OCI-LY3 (cell line): ENCODE data around the gene ISG15.

Source experiments
- H2AFZ ChIP-seq: fragments of 200-600, 300-600 bp; shearing (Covaris generic); 2 replicates; pipeline ENCODE4 v1.6.0; 2014; ENCODE audit warnings: antibody characterized with exemption, low read depth, low read length
- H3K27ac ChIP-seq: fragments of 200-600, 300-600 bp; sonication (generic); 2 replicates; pipeline ENCODE4 v1.5.1; 2014; ENCODE audit warnings: mild to moderate bottlenecking, low read length, moderate library complexity, mixed read lengths
- H3K27me3 ChIP-seq: fragments of 200-600, 300-600 bp; sonication (generic); 2 replicates; pipeline ENCODE4 v1.6.1; 2014; ENCODE audit warnings: low read depth, low read length, mixed read lengths
- H3K36me3 ChIP-seq: fragments of 200-600, 300-600 bp; sonication (generic); replicated peaks from 2 replicates; pipeline ENCODE3; 2014; ENCODE audit warnings: low read depth, low read length, mixed read lengths
- H3K4me1 ChIP-seq: fragments of 300-600, 200-600 bp; sonication (generic); 2 replicates; pipeline ENCODE4 v1.6.1; 2014; ENCODE audit warnings: low read length, mixed read lengths
- H3K4me2 ChIP-seq: fragments of 200-600, 300-600 bp; sonication (generic); 2 replicates; pipeline ENCODE4 v1.6.1; 2014; ENCODE audit warnings: low read length, mixed read lengths
- H3K4me3 ChIP-seq: fragments of 300-600, 200-600 bp; sonication (generic); 2 replicates; pipeline ENCODE4 v1.5.1; 2014; ENCODE audit warnings: antibody characterized with exemption, mild to moderate bottlenecking, low read length, moderate library complexity
- H3K79me2 ChIP-seq: fragments of 300-600, 200-600 bp; shearing (Covaris generic); 2 replicates; pipeline ENCODE4 v1.6.1; 2014; ENCODE audit warnings: mild to moderate bottlenecking, low read length, mixed read lengths
- H3K9ac ChIP-seq: fragments of 300-600, 200-600 bp; shearing (Covaris generic); 2 replicates; pipeline ENCODE4 v1.6.0; 2014; ENCODE audit warnings: mild to moderate bottlenecking, low read length, moderate library complexity
- H3K9me3 ChIP-seq: fragments of 200-600, 300-600 bp; shearing (Covaris generic); 2 replicates; pipeline ENCODE4 v1.6.1; 2014; ENCODE audit warnings: low read length, mixed read lengths; ENCODE audit not compliant: insufficient read depth
- H4K20me1 ChIP-seq: fragments of 200-600, 300-600 bp; sonication (generic); 2 replicates; pipeline ENCODE4 v1.6.1; 2016; ENCODE audit warnings: low read length, mixed read lengths; ENCODE audit not compliant: insufficient read depth
- CTCF ChIP-seq: fragments of 200-600, 300-600 bp; sonication (generic); IDR thresholded peaks from 2 replicates; pipeline ENCODE4 v1.5.1; 2014; ENCODE audit warnings: antibody characterized with exemption, low read length, low read depth
- EZH2phosphoT487 ChIP-seq: fragments of 200-600 bp; shearing (Covaris generic); IDR thresholded peaks from 2 replicates; pipeline ENCODE4 v1.6.1; 2018; ENCODE audit warnings: antibody characterized with exemption, mixed run types, low read depth

Gene ISG15

GRCh38 chr1:1041873-1042272 is 28.6 kb downstream of the ISG15 start:
- Histone ChIP-seq H4K20me1 (peaks cover 6% of the 10 kb centered on the region; the same call in 1 of the 2 replicates), H3K27me3 (peaks cover 8% of the 10 kb centered on the region; the same call in 1 of the 2 replicates), H2AFZ (no peak overlapping the region), H3K79me2 (no peaks in the 10 kb centered on the region), H3K36me3 (no peaks in the 10 kb centered on the region), H3K4me3 (no peak overlapping the region), H3K9ac (no peak overlapping the region), H3K9me3 (no peaks in the 10 kb centered on the region), H3K4me1 (peaks cover 17% of the 10 kb centered on the region), H3K27ac (no peak overlapping the region), H3K4me2 (no peak overlapping the region)
- no peak for TF ChIP-seq CTCF
- no peak for TF ChIP-seq EZH2phosphoT487

GRCh38 chr1:1042835-1043234 is 29.5 kb downstream of the ISG15 start:
- H3K36me3 ChIP-seq, result no peaks in the 10 kb centered on the region
- no peak overlapping the region for H3K4me2 ChIP-seq
- no peaks in the 10 kb centered on the region for H3K79me2 ChIP-seq
- peaks cover 17% of the 10 kb centered on the region for H3K4me1 ChIP-seq
- no peak overlapping the region for H3K4me3 ChIP-seq
- no peaks in the 10 kb centered on the region for H3K9me3 ChIP-seq
- peaks cover 6% of the 10 kb centered on the region; the same call in 1 of the 2 replicates for H4K20me1 ChIP-seq
- H3K9ac ChIP-seq, result no peak overlapping the region
- TF ChIP-seq EZH2phosphoT487, result no peak
- TF ChIP-seq CTCF, result no peak
- peaks cover 5% of the 10 kb centered on the region; the same call in 1 of the 2 replicates for H3K27me3 ChIP-seq
- no peak overlapping the region for H2AFZ ChIP-seq
- H3K27ac ChIP-seq, result no peak overlapping the region

- Histone ChIP-seq H3K4me2 (no peak overlapping the region), H2AFZ (no peak overlapping the region), H3K79me2 (no peaks in the 10 kb centered on the region), H3K9ac (no peak overlapping the region), H3K9me3 (no peaks in the 10 kb centered on the region), H3K4me1 (peaks cover 13% of the 10 kb centered on the region), H4K20me1 (peaks cover 2% of the 10 kb centered on the region; the same call in 1 of the 2 replicates), H3K4me3 (no peak overlapping the region), H3K27me3 (peaks cover 2% of the 10 kb centered on the region; the same call in 1 of the 2 replicates), H3K27ac (no peak overlapping the region), H3K36me3 (no peaks in the 10 kb centered on the region)
- TF ChIP-seq EZH2phosphoT487 (no peak), CTCF (no peak)
Measured at GRCh38 chr1:1043411-1043810, 30.1 kb downstream of the ISG15 start.

- Histone ChIP-seq H3K4me3 (no peak overlapping the region), H3K4me1 (peaks cover 8% of the 10 kb centered on the region), H4K20me1 (no peaks in the 10 kb centered on the region; the same call in 1 of the 2 replicates), H3K79me2 (no peaks in the 10 kb centered on the region), H3K9me3 (no peaks in the 10 kb centered on the region), H3K27me3 (no peaks in the 10 kb centered on the region), H3K36me3 (no peaks in the 10 kb centered on the region), H3K27ac (no peak overlapping the region), H3K9ac (no peak overlapping the region), H2AFZ (no peak overlapping the region), H3K4me2 (no peak overlapping the region)
- TF ChIP-seq CTCF (no peak), EZH2phosphoT487 (no peak)
Measured at GRCh38 chr1:1043921-1044320, 30.6 kb downstream of the ISG15 start.
